GM10248 (cell line): ENCODE data around the gene NEK11.

Experiments used
- CTCF ChIA-PET: fragments of 300-600 bp; sonication (Branson Sonifier 250); formaldehyde crosslinking; extraction: SDS; loops from one replicate; lab custom pipeline; 2021; ENCODE audit warnings: antibody characterized with exemption; lab: Yijun Ruan, JAX
- POLR2A ChIA-PET: fragments of 350-650 bp; sonication (Branson Sonifier 250); formaldehyde crosslinking; extraction: SDS; loops from one replicate; lab custom pipeline; 2020; ENCODE audit warnings: antibody characterized with exemption; lab: Yijun Ruan, JAX
- DNase-seq: peaks from one replicate; pipeline ENCODE4 v3.0.0; 2012; ENCODE audit errors: extremely low spot score
- CTCF ChIP-seq: IDR thresholded peaks from 2 replicates; pipeline ENCODE4 v1.5.1; 2012; ENCODE audit warnings: mild to moderate bottlenecking, low read depth; ENCODE audit errors: extremely low read depth, missing control alignments, control extremely low read depth

NEK11 gene

GRCh38 chr3:131338948-131339640 is 312.4 kb downstream of the NEK11 start:
- TF ChIP-seq CTCF = no peak
- CTCF ChIA-PET = interaction anchor here (0.6 to 1.7 kb wide), 3 partner anchors 10 to 25 kb away, joined by 3 to 6 read pairs (median 4); no protein-coding TSS in a partner anchor
- DNase-seq = no peak
- POLR2A ChIA-PET = no interaction called here

- POLR2A ChIA-PET = no interaction called here
- no peak for DNase-seq
- TF ChIP-seq CTCF = no peak
- CTCF ChIA-PET = interaction anchor here (1.7 kb wide), 1 partner anchor 9 kb away, joined by 3 read pairs; no protein-coding TSS in a partner anchor
Observed at GRCh38 chr3:131341761-131342160, 315.1 kb downstream of the NEK11 start.

GRCh38 chr3:131348911-131349310 is 322.2 kb downstream of the NEK11 start:
- POLR2A ChIA-PET = no interaction called here
- CTCF ChIA-PET = interaction anchor here (1.0 to 1.1 kb wide), 2 partner anchors 11 to 29 kb away, joined by 3 read pairs; no protein-coding TSS in a partner anchor
- no peak for TF ChIP-seq CTCF
- no peak for DNase-seq

- ChIA-PET POLR2A (no interaction called here), CTCF (interaction anchor here (0.8 to 1.1 kb wide), 4 partner anchors 10 to 29 kb away, joined by 3 to 6 read pairs (median 3); no protein-coding TSS in a partner anchor)
- TF ChIP-seq CTCF = no peak
- DNase-seq = no peak
Observed at GRCh38 chr3:131349454-131349853, 322.8 kb downstream of the NEK11 start.

- TF ChIP-seq CTCF = no peak
- no peak for DNase-seq
- ChIA-PET CTCF (interaction anchor here (0.8 to 1.1 kb wide), 4 partner anchors 10 to 28 kb away, joined by 3 to 6 read pairs (median 3); no protein-coding TSS in a partner anchor), POLR2A (no interaction called here)
Observed at GRCh38 chr3:131349946-131350347, 323.3 kb downstream of the NEK11 start.

- CTCF ChIA-PET = interaction anchor here (1.0 kb wide), 1 partner anchor 9 kb away, joined by 3 read pairs; no protein-coding TSS in a partner anchor
- no peak for DNase-seq
- POLR2A ChIA-PET = no interaction called here
Observed at GRCh38 chr3:131350506-131350905, 323.8 kb downstream of the NEK11 start.

More at GRCh38 chr3:131350506-131350905, 323.8 kb downstream of the NEK11 start:
- TF ChIP-seq CTCF = no peak
